Hepatocyte (in vitro differentiated cells): ENCODE measurements around the gene APBA2. TPM values are rescaled to one million over a fixed set of nuclear protein-coding genes. Genes with fewer than 3 reads are reported as not detected.
A peak's percentile ranks its signal among the peaks of the same experiment; 100 is the strongest.

Source experiments
- DNase-seq: peaks from one replicate; pipeline ENCODE4 v3.0.0-alpha.2; 2016; ENCODE audit warnings: low spot score
- H2AFZ ChIP-seq: fragments of 200-600 bp; sonication (generic); 2 replicates; pipeline ENCODE4 v1.6.0; 2016; ENCODE audit warnings: antibody characterized with exemption, mild to moderate bottlenecking
- H3K27ac ChIP-seq: fragments of 200-600 bp; sonication (generic); 2 replicates; pipeline ENCODE4 v1.5.1; 2016; ENCODE audit warnings: mild to moderate bottlenecking
- H3K27me3 ChIP-seq: fragments of 200-600 bp; sonication (generic); 2 replicates; pipeline ENCODE4 v1.6.1; 2016
- H3K36me3 ChIP-seq: fragments of 200-600 bp; sonication (generic); replicated peaks from 2 replicates; pipeline ENCODE4 v1.5.1; 2016; ENCODE audit warnings: low read depth; ENCODE audit not compliant: insufficient read depth
- H3K4me1 ChIP-seq: fragments of 200-600 bp; sonication (generic); 2 replicates; pipeline ENCODE4 v1.5.1; 2016; ENCODE audit warnings: mild to moderate bottlenecking, moderate library complexity; ENCODE audit not compliant: insufficient read depth
- H3K4me2 ChIP-seq: fragments of 200-600 bp; sonication (generic); 2 replicates; pipeline ENCODE4 v1.6.0; 2016
- H3K4me3 ChIP-seq: fragments of 200-600 bp; sonication (generic); 2 replicates; pipeline ENCODE4 v1.5.1; 2016; ENCODE audit warnings: mild to moderate bottlenecking
- H3K79me2 ChIP-seq: fragments of 200-600 bp; sonication (generic); 2 replicates; pipeline ENCODE4 v1.6.0; 2017; ENCODE audit warnings: mild to moderate bottlenecking
- H3K9me2 ChIP-seq: fragments of 200-600 bp; sonication (generic); replicated peaks from 2 replicates; pipeline ENCODE4 v1.6.0; 2017; ENCODE audit warnings: mild to moderate bottlenecking; ENCODE audit not compliant: insufficient read depth
- H3K9me3 ChIP-seq: fragments of 200-600 bp; sonication (generic); 2 replicates; pipeline ENCODE4 v1.5.1; 2016; ENCODE audit warnings: low read depth, mild to moderate bottlenecking
- H4K20me1 ChIP-seq: fragments of 200-600 bp; sonication (generic); 2 replicates; pipeline ENCODE4 v1.6.0; 2016; ENCODE audit warnings: mild to moderate bottlenecking; ENCODE audit not compliant: insufficient read depth, poor library complexity, severe bottlenecking
- EZH2 ChIP-seq: fragments of 200-600 bp; sonication (generic); IDR thresholded peaks from 2 replicates; pipeline ENCODE4 v1.6.1; 2016; ENCODE audit warnings: antibody characterized with exemption, mild to moderate bottlenecking, borderline replicate concordance
- EZH2phosphoT487 ChIP-seq: fragments of 200-600 bp; sonication (generic); IDR thresholded peaks from one replicate; pipeline ENCODE4 v1.6.1; 2018; ENCODE audit warnings: antibody characterized with exemption, mild to moderate bottlenecking, low read depth, moderate library complexity; ENCODE audit not compliant: unreplicated experiment, severe bottlenecking
- whole genome bisulfite sequencing: methylation state at CpG from one replicate; pipeline ENCODE4 v1.1.6; 2016; ENCODE audit warnings: low lambda C conversion rate; ENCODE audit errors: missing lambda C conversion rate; 5-methylcytosine and 5-hydroxymethylcytosine counted together
- polyA plus RNA-seq: library from polyadenylated mRNA; unstranded; fragments of >200 nt; fragmentation: Nextera tagmentation; extraction: Ambion mirVana; gene quantifications from 2 replicates; pipeline ENCODE4 v1.2.1, GENCODE V29; 2016
- total RNA-seq: library from RNA; depleted of rRNA; stranded (reverse); fragments of >200 nt; gene quantifications from 2 replicates; pipeline ENCODE4 v1.2.3, GENCODE V29; 2014
- TF ChIP-seq, protein P1 (sequence below): fragments of 200-600 bp; sonication (generic); IDR thresholded peaks from 2 replicates; pipeline ENCODE4 v1.5.1; 2016; ENCODE audit warnings: antibody characterized with exemption, mild to moderate bottlenecking; ENCODE audit not compliant: poor library complexity

The APBA2 gene
- total and polyA plus RNA-seq, 2 experiments from 2014 or later: 8.4 to 10.1 TPM

GRCh38 chr15:29139540-29140459, 254.0 kb downstream of the APBA2 start:
- no peaks in the 10 kb centered on the region for H3K27me3 ChIP-seq
- no peaks in the 10 kb centered on the region for H3K36me3 ChIP-seq
- H3K4me2 ChIP-seq: peak overlapping the region; percentile 75
- H3K4me1 ChIP-seq: no peaks in the 10 kb centered on the region
- peak; percentile 81 for DNase-seq
- H3K27ac ChIP-seq: no peak overlapping the region
- H3K4me3 ChIP-seq: no peak overlapping the region
- H2AFZ ChIP-seq: peak overlapping the region; percentile 74
- no peaks in the 10 kb centered on the region for H3K9me3 ChIP-seq
- WGBS: 14% methylated on average over 31 of the region's 31 CpGs
- TF ChIP-seq, protein P1, sequence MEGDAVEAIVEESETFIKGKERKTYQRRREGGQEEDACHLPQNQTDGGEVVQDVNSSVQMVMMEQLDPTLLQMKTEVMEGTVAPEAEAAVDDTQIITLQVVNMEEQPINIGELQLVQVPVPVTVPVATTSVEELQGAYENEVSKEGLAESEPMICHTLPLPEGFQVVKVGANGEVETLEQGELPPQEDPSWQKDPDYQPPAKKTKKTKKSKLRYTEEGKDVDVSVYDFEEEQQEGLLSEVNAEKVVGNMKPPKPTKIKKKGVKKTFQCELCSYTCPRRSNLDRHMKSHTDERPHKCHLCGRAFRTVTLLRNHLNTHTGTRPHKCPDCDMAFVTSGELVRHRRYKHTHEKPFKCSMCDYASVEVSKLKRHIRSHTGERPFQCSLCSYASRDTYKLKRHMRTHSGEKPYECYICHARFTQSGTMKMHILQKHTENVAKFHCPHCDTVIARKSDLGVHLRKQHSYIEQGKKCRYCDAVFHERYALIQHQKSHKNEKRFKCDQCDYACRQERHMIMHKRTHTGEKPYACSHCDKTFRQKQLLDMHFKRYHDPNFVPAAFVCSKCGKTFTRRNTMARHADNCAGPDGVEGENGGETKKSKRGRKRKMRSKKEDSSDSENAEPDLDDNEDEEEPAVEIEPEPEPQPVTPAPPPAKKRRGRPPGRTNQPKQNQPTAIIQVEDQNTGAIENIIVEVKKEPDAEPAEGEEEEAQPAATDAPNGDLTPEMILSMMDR: peak; percentile 78
- TF ChIP-seq EZH2phosphoT487: no peak
- H4K20me1 ChIP-seq: no peaks in the 10 kb centered on the region
- no peaks in the 10 kb centered on the region for H3K9me2 ChIP-seq
- no peaks in the 10 kb centered on the region for H3K79me2 ChIP-seq

DNA sequence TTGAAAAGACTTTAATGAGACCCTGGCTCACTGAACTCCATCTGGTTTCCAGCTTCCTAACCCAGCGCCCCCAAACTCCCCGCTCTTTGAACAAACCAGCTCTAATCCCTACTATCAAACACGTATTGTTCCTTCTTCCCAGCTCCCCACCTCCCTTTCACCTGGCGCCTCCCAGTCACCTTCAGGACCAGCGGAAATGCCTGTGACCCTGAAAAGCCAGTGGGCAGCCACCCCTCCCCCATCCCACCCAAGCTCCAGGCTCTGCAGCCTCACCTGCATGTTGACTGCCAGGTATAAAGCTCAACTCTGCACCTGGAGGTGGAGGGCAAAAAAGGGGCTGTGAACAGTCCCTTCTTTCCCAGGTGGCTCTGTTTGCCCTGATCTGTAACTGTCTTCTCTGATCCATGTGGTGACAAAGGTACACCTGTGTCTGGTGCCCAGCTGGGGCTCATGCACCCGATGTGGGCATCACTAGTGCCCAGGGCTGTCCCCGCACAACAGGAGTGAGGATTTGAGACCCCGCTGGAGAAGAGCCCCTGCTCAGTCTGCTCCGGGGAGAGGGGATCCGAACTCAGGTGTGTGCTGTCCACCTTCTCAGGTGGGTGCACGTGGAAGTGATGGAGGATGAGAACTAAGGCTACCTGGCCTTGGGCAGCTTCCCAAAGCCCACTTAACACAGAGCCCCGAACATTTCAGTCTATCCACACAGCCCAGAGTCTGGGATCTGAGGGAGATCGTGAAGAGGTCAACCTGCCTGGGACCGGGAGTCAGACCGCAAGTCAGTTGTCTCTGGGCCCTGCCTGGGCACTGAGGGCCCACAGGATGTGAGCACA, 254.9 kb downstream of the APBA2 start:
- Histone ChIP-seq H3K9me2 (no peaks in the 10 kb centered on the region), H2AFZ (peak overlapping the region; percentile 74), H3K4me1 (no peaks in the 10 kb centered on the region), H3K27me3 (no peaks in the 10 kb centered on the region), H3K36me3 (no peaks in the 10 kb centered on the region), H3K4me2 (peak overlapping the region; percentile 75), H4K20me1 (no peaks in the 10 kb centered on the region), H3K27ac (no peak overlapping the region), H3K9me3 (no peaks in the 10 kb centered on the region), H3K4me3 (no peak overlapping the region), H3K79me2 (no peaks in the 10 kb centered on the region)
- 76% methylated on average over 15 of the region's 15 CpGs for WGBS
- TF ChIP-seq EZH2: no peak
- TF ChIP-seq, protein P1: no peak
- no peak for TF ChIP-seq EZH2phosphoT487
- DNase-seq: no peak

GRCh38 chr15:29141308-29142128, 255.7 kb downstream of the APBA2 start:
- H3K9me2 ChIP-seq: no peaks in the 10 kb centered on the region
- no peaks in the 10 kb centered on the region for H3K36me3 ChIP-seq
- H2AFZ ChIP-seq: no peak overlapping the region
- H3K4me2 ChIP-seq: no peak overlapping the region
- H3K27me3 ChIP-seq: no peaks in the 10 kb centered on the region
- TF ChIP-seq, protein P1: no peak
- no peak for TF ChIP-seq EZH2
- TF ChIP-seq EZH2phosphoT487: no peak
- WGBS: 83% methylated on average over 11 of the region's 12 CpGs
- no peak for DNase-seq
- no peaks in the 10 kb centered on the region for H3K79me2 ChIP-seq
- H4K20me1 ChIP-seq: no peaks in the 10 kb centered on the region
- no peak overlapping the region for H3K27ac ChIP-seq
- no peaks in the 10 kb centered on the region for H3K9me3 ChIP-seq
- H3K4me3 ChIP-seq: no peak overlapping the region
- H3K4me1 ChIP-seq: no peaks in the 10 kb centered on the region
